ENCODE results near the gene SCARF2.
A peak's percentile ranks its signal among the peaks of the same experiment; 100 is the strongest.

SCARF2 gene

DNA sequence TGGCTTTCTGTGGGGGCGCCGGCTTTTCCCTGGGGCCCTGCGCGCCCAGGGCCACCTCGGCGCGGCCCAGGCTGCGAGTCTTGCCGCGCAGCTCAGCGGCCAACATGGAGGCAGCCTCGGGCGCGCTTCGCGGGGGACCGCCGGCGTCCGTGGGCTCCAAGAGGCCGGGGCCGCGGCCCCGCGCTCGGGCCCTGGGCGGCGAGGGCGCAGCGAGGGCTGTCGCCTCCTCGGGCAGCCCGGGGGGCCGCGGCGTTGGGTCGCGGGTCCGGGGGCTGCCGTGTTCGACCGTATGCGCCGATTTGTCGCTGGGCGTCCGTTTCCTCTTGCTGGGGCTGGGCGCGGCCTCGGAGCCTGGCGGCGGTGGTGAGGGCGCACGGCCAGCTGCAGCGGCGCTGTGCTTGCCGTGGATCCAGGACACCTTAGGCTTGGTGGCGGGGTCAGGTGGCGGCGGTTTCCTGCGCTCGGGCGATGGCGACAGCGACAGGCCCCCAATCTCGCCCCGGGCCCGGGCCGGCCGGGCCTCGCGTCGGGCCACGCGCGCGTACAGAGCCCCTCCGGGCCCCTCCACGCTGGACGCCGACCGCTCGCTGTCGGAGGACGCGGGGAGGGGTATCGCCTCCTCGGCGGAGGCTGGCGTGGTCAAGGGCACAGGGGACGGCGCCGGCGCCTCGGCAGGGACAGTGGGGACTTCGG lies 11.9 kb downstream of the SCARF2 start:
- no peak overlapping the region for H3K27ac ChIP-seq (ENCODE audit: low read length)
- H3K4me3 ChIP-seq (ENCODE audit: low read length in 2 of 2), result no peak overlapping the region
- no peaks in the 10 kb centered on the region for H3K9me3 ChIP-seq (ENCODE audit: control insufficient read depth in 2 of 2, low read length in 2 of 2)
- H3K4me1 ChIP-seq (ENCODE audit: control insufficient read depth, insufficient read depth, low read length), result peaks cover 25% of the 10 kb centered on the region
- peaks cover 0 to 12% of the 10 kb centered on the region in 2 donors for H3K36me3 ChIP-seq (ENCODE audit: control insufficient read depth in 2 of 2, insufficient read depth in 2 of 2, low read length in 2 of 2)
- no peaks in the 10 kb centered on the region for H3K27me3 ChIP-seq (ENCODE audit: control insufficient read depth in 1 of 2, insufficient read depth in 2 of 2, low read length in 2 of 2)
- no peak overlapping the region for H3K9ac ChIP-seq (ENCODE audit: low read length in 2 of 2)

DNA sequence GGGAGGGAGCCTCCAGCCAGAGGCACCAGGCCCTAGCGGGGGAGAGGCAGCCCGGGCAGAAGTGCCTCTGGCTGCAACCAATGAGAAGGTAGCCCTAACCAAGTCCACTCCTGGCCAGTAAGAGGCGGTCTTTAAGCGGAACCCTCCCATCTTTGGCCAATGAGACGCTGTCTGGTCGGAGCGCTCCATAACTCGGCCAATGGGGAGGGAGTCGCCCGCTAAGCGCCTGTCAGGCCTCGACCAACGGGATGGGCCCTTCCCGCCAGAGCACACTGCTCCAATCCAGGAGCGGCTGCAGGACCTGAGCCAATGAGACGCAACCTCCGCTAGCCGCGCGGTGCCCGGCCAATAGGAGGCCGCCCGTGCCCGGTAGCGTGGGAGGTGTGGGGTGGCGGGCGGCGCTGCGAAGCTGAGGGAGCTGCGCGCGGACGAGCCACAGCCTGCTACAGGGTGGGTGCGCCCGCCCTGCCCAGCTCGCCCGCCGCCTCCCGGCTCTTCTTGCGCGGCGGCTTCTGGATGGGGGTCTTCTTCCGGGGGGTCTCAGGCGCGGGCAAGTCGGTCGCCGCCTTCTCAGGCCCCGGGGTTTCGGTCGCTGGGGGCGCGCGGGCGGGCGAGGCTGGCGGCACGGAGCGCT lies 12.6 kb downstream of the SCARF2 start:
- peaks cover 0 to 12% of the 10 kb centered on the region in 2 donors for H3K36me3 ChIP-seq (ENCODE audit: control insufficient read depth in 2 of 2, insufficient read depth in 2 of 2, low read length in 2 of 2)
- H3K27me3 ChIP-seq (ENCODE audit: control insufficient read depth in 1 of 2, insufficient read depth in 2 of 2, low read length in 2 of 2), result no peaks in the 10 kb centered on the region
- no peak overlapping the region for H3K9ac ChIP-seq (ENCODE audit: low read length in 2 of 2)
- H3K9me3 ChIP-seq (ENCODE audit: control insufficient read depth in 2 of 2, low read length in 2 of 2), result no peaks in the 10 kb centered on the region
- no peak overlapping the region for H3K4me3 ChIP-seq (ENCODE audit: low read length in 2 of 2)
- H3K4me1 ChIP-seq (ENCODE audit: control insufficient read depth, insufficient read depth, low read length), result peaks cover 19% of the 10 kb centered on the region
- H3K27ac ChIP-seq (ENCODE audit: low read length), result no peak overlapping the region

DNA sequence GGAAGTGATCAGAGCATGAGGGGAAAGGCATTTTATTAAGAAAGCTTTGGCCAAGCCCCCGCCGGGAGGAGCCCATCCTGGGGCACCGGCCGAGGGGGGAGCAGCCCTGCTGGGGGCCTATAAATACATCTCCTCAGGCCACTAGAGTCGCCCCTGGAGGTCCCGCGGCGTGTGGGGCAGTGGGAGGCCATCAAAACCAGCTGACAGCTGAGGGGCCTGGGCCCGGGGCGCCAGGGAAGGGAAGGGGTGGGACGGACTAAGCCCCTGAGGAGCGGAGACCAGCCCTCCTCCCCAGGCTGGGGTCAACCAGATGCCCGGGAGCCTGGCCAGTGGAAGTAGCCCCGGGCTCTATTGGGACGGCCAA lies 13.1 kb downstream of the SCARF2 start:
- H3K4me3 ChIP-seq (ENCODE audit: low read length in 2 of 2), result no peak overlapping the region
- no peak overlapping the region for H3K27ac ChIP-seq (ENCODE audit: low read length)
- H3K9me3 ChIP-seq (ENCODE audit: control insufficient read depth in 2 of 2, low read length in 2 of 2), result no peaks in the 10 kb centered on the region
- H3K27me3 ChIP-seq (ENCODE audit: control insufficient read depth in 1 of 2, insufficient read depth in 2 of 2, low read length in 2 of 2), result no peaks in the 10 kb centered on the region
- peaks cover 19% of the 10 kb centered on the region for H3K4me1 ChIP-seq (ENCODE audit: control insufficient read depth, insufficient read depth, low read length)
- no peak overlapping the region for H3K9ac ChIP-seq (ENCODE audit: low read length in 2 of 2)
- peaks cover 0 to 12% of the 10 kb centered on the region in 2 donors for H3K36me3 ChIP-seq (ENCODE audit: control insufficient read depth in 2 of 2, insufficient read depth in 2 of 2, low read length in 2 of 2)

DNA sequence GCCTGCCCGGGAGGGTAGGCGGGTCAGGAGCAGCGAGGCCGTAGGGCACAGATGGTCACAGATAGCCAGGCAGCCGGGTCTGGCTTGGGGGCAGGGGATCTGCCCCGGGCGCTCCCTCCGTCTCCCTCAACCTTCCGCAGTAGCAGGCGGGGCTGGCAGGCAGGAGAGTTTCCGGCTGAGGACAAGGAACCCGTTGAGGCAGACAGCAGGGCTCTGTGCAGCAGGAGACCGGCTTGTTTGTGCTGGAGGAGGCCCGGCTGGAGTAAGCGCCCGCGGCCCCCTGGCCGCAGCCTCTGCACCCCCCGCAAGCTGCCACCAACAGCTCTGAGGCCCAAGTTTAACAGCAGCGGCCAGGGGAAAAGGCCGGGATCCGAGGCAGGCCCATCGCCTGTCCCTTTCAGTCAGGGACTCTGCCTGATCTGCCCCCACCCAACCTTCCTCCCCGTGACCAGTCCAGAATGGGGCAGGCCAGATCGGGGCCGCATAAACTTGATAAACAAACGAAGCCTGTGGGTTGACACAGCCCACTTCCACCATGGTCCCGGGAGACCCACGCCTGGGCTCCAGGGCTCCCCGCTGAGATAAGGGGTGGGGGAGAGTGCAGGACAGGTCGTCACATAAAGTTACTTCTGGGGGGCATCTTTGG lies 13.6 kb downstream of the SCARF2 start:
- Histone ChIP-seq H3K4me3 (ENCODE audit: low read length in 2 of 2) (no peak overlapping the region), H3K9me3 (ENCODE audit: control insufficient read depth in 2 of 2, low read length in 2 of 2) (no peaks in the 10 kb centered on the region), H3K4me1 (ENCODE audit: control insufficient read depth, insufficient read depth, low read length) (peaks cover 19% of the 10 kb centered on the region), H3K27me3 (ENCODE audit: control insufficient read depth in 1 of 2, insufficient read depth in 2 of 2, low read length in 2 of 2) (no peaks in the 10 kb centered on the region), H3K9ac (ENCODE audit: low read length in 2 of 2) (no peak overlapping the region), H3K27ac (ENCODE audit: low read length) (peak overlapping the region; percentile 24), H3K36me3 (ENCODE audit: control insufficient read depth in 2 of 2, insufficient read depth in 2 of 2, low read length in 2 of 2) (peaks cover 0 to 9% of the 10 kb centered on the region in 2 donors)

DNA sequence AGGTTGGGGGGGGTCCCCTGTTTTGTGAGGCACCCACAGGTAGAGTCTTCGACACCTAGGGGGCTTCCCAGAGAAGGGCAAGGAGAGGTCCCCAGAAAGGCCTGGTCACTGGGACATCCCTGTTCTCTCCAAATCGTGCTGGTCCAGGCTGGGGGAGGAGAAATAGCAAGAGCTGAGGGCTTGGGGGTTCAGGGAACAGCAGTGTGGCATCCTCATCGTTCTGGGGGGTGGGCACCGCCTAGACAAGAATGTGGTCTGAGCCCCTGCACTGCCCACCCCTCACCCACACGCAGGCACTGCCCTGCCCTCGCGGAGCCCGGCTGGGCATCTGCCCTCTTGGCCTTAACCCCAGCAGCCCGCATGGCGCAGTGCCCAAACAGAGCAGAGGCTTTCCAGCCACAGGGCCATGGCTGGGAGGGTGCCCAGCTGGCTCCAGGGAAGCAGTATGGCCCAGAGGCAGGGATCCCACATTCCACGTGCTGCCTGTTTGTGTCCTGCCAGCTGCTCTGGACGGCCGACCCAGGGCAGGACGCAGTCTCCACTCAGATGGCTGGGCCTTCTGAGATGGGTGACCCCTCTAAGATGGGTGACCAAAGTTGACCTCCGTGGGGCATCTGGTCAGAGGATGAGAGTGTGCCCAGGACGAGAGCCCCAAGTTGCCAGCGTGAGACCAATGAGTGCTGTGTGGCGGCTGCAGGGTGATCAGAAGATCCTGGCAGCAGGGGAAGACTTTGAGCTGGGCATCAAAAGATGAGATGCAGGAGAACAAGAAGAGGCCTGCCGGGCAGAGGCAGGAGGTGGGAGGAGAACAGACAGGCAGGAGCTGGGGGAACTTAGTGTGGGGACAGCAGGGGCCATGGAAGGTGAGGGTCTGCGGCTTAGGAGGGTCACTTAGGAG lies 14.4 kb downstream of the SCARF2 start:
- peaks cover 23% of the 10 kb centered on the region for H3K4me1 ChIP-seq (ENCODE audit: control insufficient read depth, insufficient read depth, low read length)
- peak overlapping the region; percentile 24 for H3K27ac ChIP-seq (ENCODE audit: low read length)
- no peaks in the 10 kb centered on the region for H3K9me3 ChIP-seq (ENCODE audit: control insufficient read depth in 2 of 2, low read length in 2 of 2)
- H3K36me3 ChIP-seq (ENCODE audit: control insufficient read depth in 2 of 2, insufficient read depth in 2 of 2, low read length in 2 of 2), result peaks cover 0 to 7% of the 10 kb centered on the region in 2 donors
- H3K27me3 ChIP-seq (ENCODE audit: control insufficient read depth in 1 of 2, insufficient read depth in 2 of 2, low read length in 2 of 2), result no peaks in the 10 kb centered on the region
- H3K9ac ChIP-seq (ENCODE audit: low read length in 2 of 2), result no peak overlapping the region
- no peak overlapping the region for H3K4me3 ChIP-seq (ENCODE audit: low read length in 2 of 2)

DNA sequence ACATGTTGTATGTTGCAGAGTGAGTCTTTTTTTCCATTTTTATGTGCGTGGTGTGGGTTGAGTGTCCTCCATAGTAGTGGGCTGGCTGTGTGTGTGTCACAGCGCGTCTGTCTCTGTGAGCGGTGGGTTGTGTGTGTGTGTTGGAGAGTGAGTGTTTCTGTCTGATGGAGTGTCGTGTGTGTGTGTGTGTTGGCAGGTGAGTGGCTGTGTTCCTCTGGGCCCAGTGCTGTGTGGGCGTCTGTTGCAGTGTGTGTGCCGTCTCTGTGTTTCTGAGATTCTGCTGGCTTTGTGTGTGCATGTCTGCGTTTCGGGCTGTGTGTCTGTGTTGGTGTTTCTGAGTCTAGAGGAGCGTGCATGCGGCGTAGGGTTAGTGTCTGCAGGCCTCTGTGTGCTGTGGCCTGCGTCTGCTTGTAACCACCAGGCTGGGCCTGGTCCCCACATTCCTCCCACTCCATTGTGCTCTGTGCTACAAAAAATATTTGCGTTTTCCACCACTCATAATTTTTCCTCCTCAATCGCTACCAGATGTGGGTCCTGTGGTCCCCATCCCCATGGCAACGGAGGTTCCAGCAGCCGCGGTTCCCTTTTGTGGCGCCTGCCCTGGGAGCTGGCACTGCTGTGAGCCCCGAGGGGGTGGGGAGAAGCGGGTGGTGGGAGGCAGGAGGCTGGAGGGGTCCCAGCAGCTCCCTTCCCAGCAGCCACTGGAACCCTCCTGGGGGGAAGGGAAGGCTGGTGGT lies 15.2 kb downstream of the SCARF2 start:
- H3K9ac ChIP-seq (ENCODE audit: low read length in 2 of 2), result no peak overlapping the region
- H3K27me3 ChIP-seq (ENCODE audit: control insufficient read depth in 1 of 2, insufficient read depth in 2 of 2, low read length in 2 of 2), result no peaks in the 10 kb centered on the region
- no peak overlapping the region for H3K4me3 ChIP-seq (ENCODE audit: low read length in 2 of 2)
- H3K36me3 ChIP-seq (ENCODE audit: control insufficient read depth in 2 of 2, insufficient read depth in 2 of 2, low read length in 2 of 2), result peaks cover 0 to 5% of the 10 kb centered on the region in 2 donors
- H3K27ac ChIP-seq (ENCODE audit: low read length), result peak overlapping the region; percentile 24
- H3K4me1 ChIP-seq (ENCODE audit: control insufficient read depth, insufficient read depth, low read length), result peaks cover 24% of the 10 kb centered on the region
- H3K9me3 ChIP-seq (ENCODE audit: control insufficient read depth in 2 of 2, low read length in 2 of 2), result no peaks in the 10 kb centered on the region

DNA sequence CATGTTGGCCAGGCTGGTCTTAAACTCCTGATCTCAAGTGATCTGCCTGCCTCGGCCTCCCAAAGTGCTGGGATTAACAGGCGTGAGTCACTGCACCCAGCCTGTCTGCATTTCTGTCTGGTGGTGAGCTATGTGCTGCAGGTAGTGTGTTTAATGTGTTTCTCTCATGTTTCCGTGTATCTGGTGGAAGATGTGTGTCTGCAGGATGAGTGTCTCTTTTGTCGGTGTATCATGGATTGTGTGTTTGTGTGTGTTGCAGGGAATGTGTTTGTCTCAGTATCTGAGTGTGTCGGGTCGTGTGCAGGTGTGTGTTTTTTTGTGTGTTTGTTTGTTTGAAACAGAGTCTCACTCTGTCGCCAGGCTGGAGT lies 16.1 kb downstream of the SCARF2 start:
- Histone ChIP-seq H3K4me3 (ENCODE audit: low read length in 2 of 2) (no peak overlapping the region), H3K27me3 (ENCODE audit: control insufficient read depth in 1 of 2, insufficient read depth in 2 of 2, low read length in 2 of 2) (no peaks in the 10 kb centered on the region), H3K4me1 (ENCODE audit: control insufficient read depth, insufficient read depth, low read length) (peaks cover 24% of the 10 kb centered on the region), H3K27ac (ENCODE audit: low read length) (no peak overlapping the region), H3K9me3 (ENCODE audit: control insufficient read depth in 2 of 2, low read length in 2 of 2) (no peaks in the 10 kb centered on the region), H3K36me3 (ENCODE audit: control insufficient read depth in 2 of 2, insufficient read depth in 2 of 2, low read length in 2 of 2) (peaks cover 0 to 2% of the 10 kb centered on the region in 2 donors), H3K9ac (ENCODE audit: low read length in 2 of 2) (no peak overlapping the region)

DNA sequence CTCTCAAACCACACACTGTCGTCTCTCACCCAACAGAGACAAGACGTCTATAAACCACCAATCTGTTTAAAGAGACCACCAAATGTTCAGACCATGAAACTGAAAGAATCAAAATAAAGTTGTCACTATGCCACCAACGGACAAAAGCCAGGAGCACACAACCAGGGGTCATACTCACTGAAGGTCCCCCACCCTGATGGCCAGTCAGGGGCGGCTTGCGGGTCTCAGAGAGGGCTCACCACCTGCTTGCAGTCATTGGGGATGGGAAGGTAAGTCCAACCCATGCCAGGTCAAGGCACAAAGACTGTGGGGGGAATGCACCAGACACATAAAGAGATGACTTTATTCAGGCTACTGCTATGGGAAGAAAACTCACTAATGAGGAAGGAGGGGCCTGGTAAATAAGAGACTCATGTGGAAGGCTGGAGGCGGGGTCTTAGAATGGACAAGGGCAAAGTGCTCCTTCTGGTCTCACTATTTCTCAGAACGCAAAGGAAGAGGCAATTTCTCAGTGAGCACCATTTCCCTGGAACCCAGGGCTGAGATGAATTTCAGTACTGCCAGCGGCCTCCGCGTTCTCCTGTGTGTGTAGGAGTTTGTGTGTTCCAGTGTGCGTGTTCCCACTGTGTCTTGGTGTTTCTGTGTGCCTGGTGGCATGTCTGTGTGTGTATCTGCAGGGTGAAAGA lies 17.3 kb downstream of the SCARF2 start:
- Histone ChIP-seq H3K4me1 (ENCODE audit: control insufficient read depth, insufficient read depth, low read length) (peaks cover 24% of the 10 kb centered on the region), H3K9me3 (ENCODE audit: control insufficient read depth in 2 of 2, low read length in 2 of 2) (no peaks in the 10 kb centered on the region), H3K36me3 (ENCODE audit: control insufficient read depth in 2 of 2, insufficient read depth in 2 of 2, low read length in 2 of 2) (no peaks in the 10 kb centered on the region), H3K9ac (ENCODE audit: low read length in 2 of 2) (no peak overlapping the region), H3K27ac (ENCODE audit: low read length) (no peak overlapping the region), H3K4me3 (ENCODE audit: low read length in 2 of 2) (no peak overlapping the region), H3K27me3 (ENCODE audit: control insufficient read depth in 1 of 2, insufficient read depth in 2 of 2, low read length in 2 of 2) (no peaks in the 10 kb centered on the region)

DNA sequence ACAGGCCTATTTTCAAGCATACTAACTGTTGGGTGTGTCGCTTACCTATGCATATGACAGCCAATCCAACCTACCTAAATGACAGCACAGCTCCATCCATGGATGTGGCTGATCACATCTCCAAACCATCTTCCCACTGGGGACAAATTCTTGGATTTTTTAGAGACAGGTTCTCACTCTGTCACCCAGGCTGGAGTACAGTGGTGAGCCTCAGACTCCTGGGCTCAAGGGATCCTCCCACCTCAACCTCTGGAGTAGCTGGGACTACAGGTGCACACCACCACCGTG lies 18.0 kb downstream of the SCARF2 start:
- Histone ChIP-seq H3K9me3 (ENCODE audit: control insufficient read depth in 2 of 2, low read length in 2 of 2) (no peaks in the 10 kb centered on the region), H3K9ac (ENCODE audit: low read length in 2 of 2) (no peak overlapping the region), H3K27me3 (ENCODE audit: control insufficient read depth in 1 of 2, insufficient read depth in 2 of 2, low read length in 2 of 2) (no peaks in the 10 kb centered on the region), H3K36me3 (ENCODE audit: control insufficient read depth in 2 of 2, insufficient read depth in 2 of 2, low read length in 2 of 2) (no peaks in the 10 kb centered on the region), H3K4me3 (ENCODE audit: low read length in 2 of 2) (no peak overlapping the region), H3K4me1 (ENCODE audit: control insufficient read depth, insufficient read depth, low read length) (peaks cover 24% of the 10 kb centered on the region), H3K27ac (ENCODE audit: low read length) (no peak overlapping the region)

All from stomach smooth muscle (tissue), 2 donors.